ENCODE measurements around the gene IFFO2.

IFFO2 gene

DNA sequence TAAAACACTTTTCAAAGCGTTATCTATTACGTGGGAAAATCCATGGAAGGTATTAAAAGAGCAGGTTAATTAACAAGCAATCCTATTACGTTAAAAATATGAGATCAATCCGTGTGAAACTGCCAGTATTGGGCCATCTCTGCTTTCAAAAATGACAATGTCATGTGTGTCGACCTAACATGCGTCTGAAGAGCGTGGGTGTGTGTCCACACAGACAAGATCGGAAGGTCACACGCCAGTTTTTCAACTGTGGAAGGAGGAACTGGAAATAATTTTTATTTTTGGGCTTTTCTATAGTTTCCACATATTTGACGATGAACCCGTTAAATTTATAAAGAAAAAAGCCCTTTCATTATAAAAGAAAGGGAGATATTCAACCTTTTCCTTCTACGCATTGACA is 36.5 kb downstream of the IFFO2 start:
- DNase-seq = no peak
- TF ChIP-seq POLR2A (IDR thresholded peaks at IDR 0.05; ENCODE audit: low read length) = no peak
- no peak for TF ChIP-seq GATA1 (IDR thresholded peaks at IDR 0.05; ENCODE audit: low read depth, low read length)

DNA sequence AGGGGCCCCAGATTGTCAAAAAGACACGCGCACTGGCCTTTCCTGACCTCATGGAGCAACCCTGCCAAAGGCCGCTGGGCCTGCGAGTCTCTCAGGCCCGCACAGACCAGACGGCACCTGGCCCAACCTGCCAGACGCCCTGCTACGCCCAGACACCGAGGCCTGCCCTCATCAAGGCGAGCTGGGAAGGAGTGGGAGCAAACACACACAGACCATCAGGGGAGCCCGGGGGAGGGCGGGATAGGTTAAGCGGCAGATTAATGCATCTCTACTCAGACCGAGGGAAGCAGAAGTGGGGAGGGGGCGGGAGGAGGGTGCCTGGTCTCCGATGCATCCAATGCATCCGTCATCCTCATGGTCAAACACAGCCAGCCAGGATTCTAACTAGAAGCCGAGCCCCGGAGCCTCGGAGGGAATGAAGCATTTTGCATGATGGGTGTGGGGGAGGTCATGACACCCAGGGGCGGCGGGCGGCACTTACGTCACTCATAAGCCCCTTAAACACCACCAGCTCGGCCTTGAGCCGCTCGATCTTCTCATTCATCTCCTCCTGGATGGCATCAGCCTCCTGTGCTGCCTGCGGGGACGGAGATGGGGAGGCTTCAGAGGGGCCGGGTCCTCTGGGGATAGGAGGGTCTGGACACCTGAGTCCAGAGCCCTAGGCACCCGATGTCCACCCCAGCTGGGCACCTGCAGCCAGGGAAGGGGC is 37.1 kb downstream of the IFFO2 start:
- TF ChIP-seq GATA1 (IDR thresholded peaks at IDR 0.05; ENCODE audit: low read depth, low read length) (no peak), POLR2A (IDR thresholded peaks at IDR 0.05; ENCODE audit: low read length) (no peak)
- no peak for DNase-seq

DNA sequence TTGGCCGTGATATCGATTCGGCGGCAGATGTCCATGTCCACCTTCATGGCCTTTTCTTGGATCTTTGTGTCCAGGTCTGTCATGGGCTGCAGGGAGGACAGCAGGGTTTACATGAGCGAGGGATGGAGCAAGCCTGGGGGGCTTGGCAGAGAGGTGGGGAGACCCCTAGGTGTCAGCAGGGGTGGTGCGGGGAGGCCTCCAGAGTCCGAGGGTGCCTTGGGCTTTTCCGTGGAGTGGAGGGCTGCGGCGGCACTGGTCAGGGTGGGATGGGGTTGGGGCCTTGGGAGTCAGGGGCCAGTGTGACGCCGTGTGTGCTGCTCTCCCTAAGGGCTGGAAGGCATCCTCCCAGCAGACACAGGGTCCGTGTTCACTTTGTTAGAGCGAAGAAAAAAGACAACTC is 38.1 kb downstream of the IFFO2 start:
- TF ChIP-seq GATA1 (IDR thresholded peaks at IDR 0.05; ENCODE audit: low read depth, low read length) = no peak
- no peak for TF ChIP-seq POLR2A (IDR thresholded peaks at IDR 0.05; ENCODE audit: low read length)
- DNase-seq = no peak

DNA sequence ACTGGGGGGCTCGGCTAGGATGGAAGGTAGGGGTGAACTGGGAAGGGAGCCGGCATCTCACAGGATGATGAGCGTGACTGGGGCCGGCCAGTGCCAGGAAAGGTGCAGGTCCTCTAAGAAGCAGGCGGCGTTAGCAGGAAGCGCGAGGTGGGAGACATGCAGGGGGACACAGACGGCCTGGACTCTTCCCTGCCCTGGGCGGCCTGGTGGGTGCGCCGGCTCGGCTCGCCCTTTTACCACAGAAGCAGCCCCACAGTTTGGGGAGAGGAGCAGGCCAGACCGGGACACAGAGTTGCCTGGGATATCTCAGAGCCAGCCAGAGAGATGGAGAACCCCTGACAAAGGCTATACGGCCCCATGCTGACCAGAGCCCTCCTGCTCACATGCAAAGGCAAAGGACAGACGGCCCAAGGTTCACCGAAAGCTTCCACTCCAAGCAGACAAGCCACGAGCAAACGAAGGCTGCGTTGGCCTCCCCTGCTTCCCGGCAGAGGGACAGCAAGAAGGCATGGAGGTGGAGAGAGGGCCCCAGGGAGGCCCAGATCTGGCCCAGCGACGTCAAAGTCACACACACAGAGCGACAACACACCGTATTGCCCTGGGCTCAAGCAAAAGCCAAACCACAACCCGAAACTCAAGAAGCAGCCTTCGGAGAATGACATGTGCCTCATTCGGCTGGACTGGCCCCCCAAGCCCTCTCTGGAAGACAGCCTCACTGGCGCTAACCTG is 39.2 kb downstream of the IFFO2 start:
- DNase-seq = no peak
- TF ChIP-seq GATA1 (IDR thresholded peaks at IDR 0.05; ENCODE audit: low read depth, low read length) = no peak
- TF ChIP-seq POLR2A (IDR thresholded peaks at IDR 0.05; ENCODE audit: low read length) = no peak

DNA sequence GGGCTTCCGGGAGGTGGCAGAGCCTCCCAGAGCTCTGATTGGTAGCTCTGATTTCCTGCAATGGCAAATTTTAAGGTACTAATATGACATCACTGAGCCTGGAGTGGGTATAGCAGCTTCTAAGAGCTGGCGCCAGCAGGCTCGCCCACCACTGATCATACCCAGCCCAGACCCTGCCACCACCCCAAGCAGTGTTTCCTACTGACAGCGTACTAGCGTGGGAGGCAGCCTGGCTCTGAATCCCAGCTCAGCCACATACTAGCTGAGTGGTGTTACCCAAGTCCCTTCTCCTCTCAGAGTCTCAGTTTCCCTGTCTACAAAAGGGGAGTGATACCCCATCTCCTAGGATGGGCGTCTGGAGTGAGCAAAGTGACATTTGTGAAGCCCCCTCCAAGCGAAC is 41.1 kb downstream of the IFFO2 start:
- TF ChIP-seq GATA1 (IDR thresholded peaks at IDR 0.05; ENCODE audit: low read depth, low read length) (no peak), POLR2A (IDR thresholded peaks at IDR 0.05; ENCODE audit: low read length) (no peak)
- no peak for DNase-seq

DNA sequence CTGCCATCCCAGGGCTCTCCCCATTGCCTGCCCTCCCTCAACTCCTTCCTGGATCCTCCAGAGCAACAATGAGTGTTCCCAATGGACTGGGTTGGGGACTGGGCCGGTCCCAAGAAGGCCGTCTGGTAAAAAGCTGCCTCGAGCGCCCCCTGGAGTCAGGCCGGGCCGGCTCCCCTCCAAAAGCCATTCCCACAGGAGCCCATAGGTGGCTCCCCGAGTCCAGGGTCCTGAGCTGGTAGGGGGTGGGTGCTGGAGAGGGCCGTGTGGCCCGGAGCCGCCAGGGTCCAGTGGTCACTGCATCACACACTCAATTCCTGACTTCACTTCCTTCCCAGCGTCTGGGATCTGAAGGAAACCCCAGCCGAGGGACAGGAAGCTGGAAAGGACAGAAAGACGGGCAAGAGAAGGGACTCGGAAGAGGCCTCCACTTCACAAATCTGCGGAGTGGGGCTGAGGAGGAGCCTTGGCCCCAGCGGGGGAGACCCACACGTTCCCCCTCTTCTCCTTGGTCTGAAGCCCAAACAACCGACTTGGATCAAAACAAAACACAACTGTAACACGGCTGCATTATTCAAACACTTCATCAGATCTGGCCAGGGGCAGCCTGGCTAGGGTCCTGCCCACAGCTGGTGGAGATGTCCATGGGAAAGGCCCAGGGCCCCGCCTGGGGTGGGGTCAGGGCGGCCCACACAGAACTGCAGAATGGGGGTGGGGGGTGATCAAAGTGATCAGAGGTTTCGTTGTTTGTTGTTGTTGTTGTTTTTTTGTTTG is 43.2 kb downstream of the IFFO2 start:
- DNase-seq = peak; percentile 71 to 82
- TF ChIP-seq GATA1 (IDR thresholded peaks at IDR 0.05; ENCODE audit: low read depth, low read length) (no peak), POLR2A (IDR thresholded peaks at IDR 0.05; ENCODE audit: low read length) (no peak)

DNA sequence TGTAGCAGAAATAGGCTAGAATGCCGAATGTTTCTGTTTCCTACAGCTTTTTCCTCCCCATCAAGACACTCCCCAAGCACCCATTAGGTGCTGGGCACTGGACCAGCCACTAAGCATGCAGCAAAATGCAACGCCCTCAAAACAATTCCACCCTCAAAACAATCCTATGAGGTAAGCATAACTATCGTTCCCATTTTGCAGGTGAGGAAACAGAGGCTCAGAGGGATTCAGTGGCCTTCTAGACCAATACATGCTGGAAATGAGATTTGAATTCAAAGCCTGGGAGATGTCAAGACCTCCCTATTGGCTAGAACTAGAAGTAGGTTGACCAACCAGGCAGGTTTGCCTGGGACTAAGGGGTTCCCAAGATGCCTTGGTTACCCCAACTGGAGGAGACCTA is 43.9 kb downstream of the IFFO2 start:
- DNase-seq = no peak
- TF ChIP-seq POLR2A (IDR thresholded peaks at IDR 0.05; ENCODE audit: low read length) (no peak), GATA1 (IDR thresholded peaks at IDR 0.05; ENCODE audit: low read depth, low read length) (no peak)

DNA sequence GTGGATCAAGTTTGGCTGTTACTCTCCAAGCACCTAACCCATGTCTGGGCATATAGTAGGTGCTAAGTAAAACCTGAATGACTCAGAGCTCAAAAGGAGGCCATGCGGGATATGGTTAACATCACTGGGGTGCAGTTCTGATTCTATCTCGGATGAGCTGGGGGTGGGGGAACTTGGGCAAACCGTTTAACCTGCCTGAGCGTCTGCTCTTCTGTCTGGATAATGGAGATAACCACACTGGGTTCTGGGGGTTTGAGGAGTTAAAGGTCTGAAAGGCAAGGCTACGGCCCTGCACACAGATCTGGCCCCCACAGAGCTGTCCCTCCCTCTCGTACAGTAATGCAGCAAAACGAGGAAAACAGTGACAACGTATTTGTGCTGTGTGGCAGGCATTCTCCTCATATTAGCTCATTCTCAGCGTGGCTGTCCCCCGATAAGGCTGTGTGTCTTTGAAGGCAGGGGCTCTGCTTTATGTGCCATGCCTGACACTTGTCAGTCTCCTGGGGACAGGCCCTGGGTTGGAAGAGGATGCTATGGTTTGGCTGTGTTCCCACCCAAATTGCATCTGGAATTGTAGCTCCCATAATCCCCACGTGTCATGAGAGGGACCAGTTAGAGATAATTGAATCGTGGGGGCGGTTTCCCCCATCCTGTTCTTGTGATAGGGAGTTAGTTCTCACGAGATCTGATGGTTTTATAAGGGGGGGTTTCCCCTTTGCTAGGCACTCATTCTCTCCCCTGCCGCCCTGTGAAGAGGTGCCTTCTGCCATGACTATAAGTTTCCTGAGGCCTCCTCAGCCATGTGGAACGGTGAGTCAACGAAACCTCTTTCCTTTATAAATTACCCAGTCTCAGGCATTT is 47.3 kb downstream of the IFFO2 start:
- DNase-seq = peak; percentile 83 to 95
- TF ChIP-seq POLR2A (IDR thresholded peaks at IDR 0.05; ENCODE audit: low read length) = no peak
- TF ChIP-seq GATA1 (IDR thresholded peaks at IDR 0.05; ENCODE audit: low read depth, low read length) = no peak

DNA sequence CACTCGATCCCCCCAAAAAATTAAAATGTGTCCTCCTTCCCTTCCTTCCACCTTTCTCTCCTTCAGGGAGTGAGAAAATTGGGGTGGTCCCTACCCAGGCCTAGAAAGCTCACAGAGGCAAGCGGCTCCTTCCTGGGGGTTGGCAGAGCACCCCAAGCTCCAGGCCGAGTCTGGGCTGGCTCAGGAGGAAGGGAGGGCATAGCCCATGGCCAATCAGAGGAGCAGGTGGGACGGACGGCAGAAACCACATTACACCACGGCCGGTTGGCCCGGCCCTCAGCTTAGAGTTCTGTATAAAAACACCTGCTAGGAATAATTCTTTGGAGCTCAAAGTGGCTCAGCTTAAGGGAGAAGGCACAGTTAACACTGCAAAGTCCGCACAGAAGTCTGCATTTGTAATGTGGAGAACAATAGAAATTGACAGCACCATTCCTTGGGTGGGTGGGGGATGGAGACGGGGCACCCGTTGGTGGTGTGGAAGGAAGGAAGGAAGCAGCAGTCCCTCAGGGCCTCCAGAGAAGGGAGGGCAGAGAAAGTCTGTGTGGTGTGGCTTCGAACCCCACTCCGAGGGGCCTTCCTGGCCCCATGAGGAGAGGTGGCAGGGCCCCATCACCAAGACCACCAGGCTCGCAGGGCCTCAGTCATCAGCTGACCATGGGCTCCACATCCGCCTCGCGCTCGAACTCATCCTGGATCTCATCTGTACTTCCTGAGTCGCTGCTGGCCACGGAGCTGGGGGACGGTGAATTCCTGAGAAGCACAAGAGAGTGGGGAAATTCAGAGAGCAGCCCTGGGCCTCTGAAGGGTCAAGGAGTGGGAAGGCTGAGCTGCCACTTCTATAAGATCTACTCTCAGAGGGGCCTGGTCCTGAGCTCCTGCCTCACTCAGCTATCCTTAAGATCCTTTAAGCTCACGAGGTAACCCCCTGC is 48.3 kb downstream of the IFFO2 start:
- TF ChIP-seq POLR2A (IDR thresholded peaks at IDR 0.05; ENCODE audit: low read length) (peak; percentile 70), GATA1 (IDR thresholded peaks at IDR 0.05; ENCODE audit: low read depth, low read length) (no peak)
- DNase-seq = peak; percentile 74 to 85

DNA sequence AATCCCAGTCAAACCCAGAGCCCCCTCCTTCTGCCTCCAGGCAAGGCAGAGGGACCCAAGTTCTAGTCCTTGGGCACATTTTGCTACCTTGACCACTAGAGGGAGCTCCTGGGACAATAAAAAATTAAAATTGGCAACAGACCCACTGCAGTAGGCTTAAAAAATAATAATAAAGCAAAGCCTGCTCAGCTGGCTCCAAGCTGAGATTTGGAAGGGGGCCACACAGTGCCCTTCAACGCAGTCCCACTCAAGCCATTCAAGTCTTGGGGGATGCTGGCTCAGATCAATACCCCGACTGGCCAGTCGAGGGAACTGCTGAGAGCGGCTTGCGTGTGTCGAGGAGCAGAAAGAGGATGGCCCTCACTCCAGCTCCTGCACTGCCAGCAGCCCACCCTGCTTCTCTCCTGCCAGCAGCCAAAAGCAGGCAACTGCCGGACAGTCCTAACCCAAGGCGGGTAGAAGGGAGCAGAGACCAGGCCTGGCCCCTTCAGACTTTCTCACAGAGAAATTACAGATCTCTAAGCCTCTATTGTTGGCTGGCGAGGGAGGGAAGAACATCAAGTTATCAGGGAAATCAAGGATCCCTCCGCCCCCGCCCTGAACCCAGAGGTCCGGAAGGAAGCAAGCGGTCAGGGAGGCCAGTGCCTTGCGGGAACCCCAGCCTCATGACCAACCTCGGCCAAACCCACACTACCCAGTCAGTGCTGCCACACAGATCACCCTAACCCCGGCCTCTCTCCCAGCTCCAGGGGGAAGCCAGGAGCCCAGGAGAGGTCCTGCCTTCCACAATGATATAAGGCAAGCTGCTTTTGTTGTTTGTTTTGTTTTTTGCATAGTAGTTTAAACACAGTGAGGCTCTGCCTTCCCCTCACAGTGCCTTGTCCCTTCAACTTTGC is 49.2 kb downstream of the IFFO2 start:
- DNase-seq = peak; percentile 78 to 83

DNA sequence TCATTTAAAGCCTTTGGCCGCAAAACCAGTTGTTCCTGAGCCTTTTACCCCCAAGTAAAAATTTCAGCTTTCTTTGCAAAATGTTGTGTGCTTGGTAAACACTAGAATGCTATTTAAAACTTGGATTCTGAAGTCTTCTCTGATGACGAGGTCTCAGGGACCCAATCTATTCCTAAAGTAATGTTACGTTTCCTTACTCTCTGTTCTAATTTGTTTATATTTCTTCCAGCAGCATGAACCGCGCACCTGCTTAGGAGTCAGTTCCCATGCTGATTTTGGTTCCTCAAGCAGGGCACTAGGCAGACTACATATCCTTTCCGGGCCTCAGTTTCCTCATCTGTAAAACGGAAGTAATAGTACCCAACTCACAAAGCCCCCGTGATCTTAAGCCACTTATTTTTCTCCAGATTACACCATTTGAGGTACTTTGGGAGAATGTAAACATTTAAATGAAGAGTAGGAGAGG is 53.2 kb downstream of the IFFO2 start:
- no peak for DNase-seq
- TF ChIP-seq POLR2A (IDR thresholded peaks at IDR 0.05; ENCODE audit: low read length) (no peak), GATA1 (IDR thresholded peaks at IDR 0.05; ENCODE audit: low read depth, low read length) (no peak)

More for the DNA sequence above, 49.2 kb downstream of the IFFO2 start:
- TF ChIP-seq GATA1 (IDR thresholded peaks at IDR 0.05; ENCODE audit: low read depth, low read length) (no peak), POLR2A (IDR thresholded peaks at IDR 0.05; ENCODE audit: low read length) (no peak)
